Adrenal gland (tissue), 12 donors: ENCODE results near the gene TGFA. TPM values are rescaled to one million over a fixed set of nuclear protein-coding genes. Genes with fewer than 3 reads are reported as not detected.

ENCODE experiments used
- DNase-seq, 7 donors: peaks; one replicate each; pipeline ENCODE4 v3.0.0-alpha.2; 2019 to 2020
- H3K27ac ChIP-seq, 5 donors: fragments of 200-600 bp; sonication (generic) in 4 of 5; 1 replicate in 3 of 5; 2 replicates in 2 of 5; pipeline versions ENCODE4 v1.5.1 to v1.8.0; 2016 to 2020; ENCODE audit warnings: mild to moderate bottlenecking in 1 of 5
- H3K27me3 ChIP-seq: fragments of 200-600 bp; 2 replicates; pipeline ENCODE4 v1.8.0; 2021
- H3K36me3 ChIP-seq, 2 donors: fragments of 200-600 bp; replicated peaks in 1 of 2; 1 replicate in 1 of 2; 2 replicates in 1 of 2; pipeline versions ENCODE4 v1.5.1 to v1.8.0; 2018 to 2022
- H3K4me1 ChIP-seq, 2 donors: fragments of 200-600 bp; replicated peaks in 1 of 2; 1 replicate in 1 of 2; 2 replicates in 1 of 2; pipeline versions ENCODE4 v1.5.1 to v1.8.0; 2018 to 2021
- H3K4me3 ChIP-seq, 4 donors: fragments of 200-600 bp; sonication (generic) in 3 of 4; one replicate each; pipeline ENCODE4 v1.5.1; 2016 to 2018
- H3K9me3 ChIP-seq, 3 donors: fragments of 200-600 bp; sonication (generic) in 1 of 3; replicated peaks in 1 of 3; 1 replicate in 2 of 3; 2 replicates in 1 of 3; pipeline versions ENCODE4 v1.5.1 to v1.8.0; 2016 to 2021
- POLR2A ChIP-seq, 2 donors: fragments of 450-650 bp; IDR thresholded peaks; one replicate each; pipeline ENCODE4 v1.6.1; 2017; ENCODE audit warnings: antibody characterized with exemption in 2 of 2, mild to moderate bottlenecking in 2 of 2, moderate library complexity in 1 of 2
- WGBS, 4 donors: extraction: QIAGEN DNeasy Blood & Tissue Kit in 2 of 4; methylation state at CpG; one replicate each; pipeline versions ENCODE4 v1.1.5 to v1.1.7; 2013 to 2017; 5-methylcytosine and 5-hydroxymethylcytosine counted together
- intact Hi-C, 2 donors: fragments of 100-400 bp; cut with DNase I; formaldehyde crosslinking; loops; one replicate each; pipeline versions ENCODE4 v1.14.1 to v1.15.0; 2022 to 2023
- polyA plus RNA-seq, 3 donors: library from polyadenylated mRNA; stranded (reverse); fragments of 200-250 nt in 2 of 3; fragments of 350-450 nt in 1 of 3; fragmentation: Illumina TruSeq in 1 of 3; extraction: RNeasy Lipid Tissue Mini Kit (QIAGEN cat#74804) in 1 of 3; gene quantifications; one replicate each; pipeline ENCODE4 v1.2.3, GENCODE V29; 2013 to 2014
- total RNA-seq, 9 donors: library from RNA; depleted of rRNA in 4 of 9; stranded (reverse); fragments of >200 nt in 4 of 9; fragments of 120-200 nt in 1 of 9; fragmentation: NEBNext Ultra II Directional in 1 of 9; extraction: Animal tissue kit (Norgen Biotek cat#: 25700) in 1 of 9; gene quantifications; one replicate each; pipeline versions ENCODE4 v1.1.0 to v1.2.4, GENCODE V29; 2013 to 2023
- TF ChIP-seq, protein P1 (sequence below), 6 experiments: fragments of 450-650 bp in 4 of 6; fragments of 200-600 bp in 2 of 6; sonication (generic) in 1 of 6; IDR thresholded peaks; 1 replicate in 5 of 6; 2 replicates in 1 of 6; pipeline versions ENCODE4 v1.5.1 to v1.8.0; 2016 to 2021; ENCODE audit warnings: antibody characterized with exemption in 6 of 6, mild to moderate bottlenecking in 2 of 6, moderate library complexity in 1 of 6
- donor health status: healthy with polysubstance abuse.
- donor health status: Bipolar disorder and iron deficiency.
- donor health status: DM: yes; HTN: yes; CAD: no.
- donor health status: DM: no; HTN: no; CAD: no.
- donor health status: DM: no; HTN: no; CAD: no.
- donor health status: DM: yes; HTN: yes; CAD: no.

Gene TGFA
- total and polyA plus RNA-seq, 12 donors: 0.11 to 8.2 (median 0.75) TPM

DNA sequence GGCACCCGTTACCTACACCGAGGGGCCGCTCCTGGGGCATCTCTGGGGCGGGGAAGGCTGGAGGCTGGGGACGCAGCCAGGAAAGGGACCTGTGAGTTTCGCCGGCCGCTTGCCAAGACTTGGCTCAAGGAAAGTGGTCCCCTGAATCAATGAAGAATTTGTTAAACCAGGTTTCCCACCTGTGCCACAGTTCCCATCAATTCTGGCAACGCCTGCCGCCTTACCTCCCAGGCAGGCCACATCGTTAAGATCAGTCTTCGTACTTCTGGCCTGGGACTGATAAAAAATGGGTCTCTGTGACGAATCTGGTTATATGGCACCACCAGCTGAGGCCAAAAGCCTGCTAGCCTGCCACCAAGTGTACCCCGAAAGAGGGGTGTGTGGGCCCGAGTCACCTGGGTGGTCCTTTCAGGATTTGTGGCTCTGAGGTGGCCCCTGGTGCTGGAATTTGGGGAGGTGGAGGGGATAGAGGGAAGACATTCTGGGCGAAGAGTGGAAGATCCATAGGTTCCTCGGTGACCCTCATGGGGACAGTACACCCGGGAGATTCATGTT is 789 bp upstream of the TGFA start:
- 28 to 53% (median 32%) methylated on average over 9 to 18 of the region's 18 CpGs for WGBS, 4 donors
- Histone ChIP-seq H3K9me3 (no peaks in the 10 kb centered on the region), H3K4me3 (peak overlapping the region in 2 of 4 donors; percentile 63 to 65), H3K4me1 (peaks cover 0 to 16% of the 10 kb centered on the region in 2 donors), H3K27me3 (peaks cover 15% of the 10 kb centered on the region), H3K27ac (peak overlapping the region in 1 of 5 donors; percentile 45), H3K36me3 (no peaks in the 10 kb centered on the region)
- intact Hi-C loops: no loop called here
- TF ChIP-seq POLR2A (IDR thresholded peaks at IDR 0.05): no peak
- TF ChIP-seq, protein P1, sequence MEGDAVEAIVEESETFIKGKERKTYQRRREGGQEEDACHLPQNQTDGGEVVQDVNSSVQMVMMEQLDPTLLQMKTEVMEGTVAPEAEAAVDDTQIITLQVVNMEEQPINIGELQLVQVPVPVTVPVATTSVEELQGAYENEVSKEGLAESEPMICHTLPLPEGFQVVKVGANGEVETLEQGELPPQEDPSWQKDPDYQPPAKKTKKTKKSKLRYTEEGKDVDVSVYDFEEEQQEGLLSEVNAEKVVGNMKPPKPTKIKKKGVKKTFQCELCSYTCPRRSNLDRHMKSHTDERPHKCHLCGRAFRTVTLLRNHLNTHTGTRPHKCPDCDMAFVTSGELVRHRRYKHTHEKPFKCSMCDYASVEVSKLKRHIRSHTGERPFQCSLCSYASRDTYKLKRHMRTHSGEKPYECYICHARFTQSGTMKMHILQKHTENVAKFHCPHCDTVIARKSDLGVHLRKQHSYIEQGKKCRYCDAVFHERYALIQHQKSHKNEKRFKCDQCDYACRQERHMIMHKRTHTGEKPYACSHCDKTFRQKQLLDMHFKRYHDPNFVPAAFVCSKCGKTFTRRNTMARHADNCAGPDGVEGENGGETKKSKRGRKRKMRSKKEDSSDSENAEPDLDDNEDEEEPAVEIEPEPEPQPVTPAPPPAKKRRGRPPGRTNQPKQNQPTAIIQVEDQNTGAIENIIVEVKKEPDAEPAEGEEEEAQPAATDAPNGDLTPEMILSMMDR (IDR thresholded peaks at IDR 0.05): peak in 1 of 6 experiments; percentile 48
- DNase-seq: no peak

GRCh38 chr2:70553334-70553583 is 367 bp downstream of the TGFA start:
- peak overlapping the region in 1 of 5 donors; percentile 45 for H3K27ac ChIP-seq
- H3K4me3 ChIP-seq: peak overlapping the region in 2 of 4 donors; percentile 63 to 65
- intact Hi-C loops: no loop called here
- H3K9me3 ChIP-seq: no peaks in the 10 kb centered on the region
- H3K27me3 ChIP-seq: peaks cover 24% of the 10 kb centered on the region
- peak in 1 of 7 donors; percentile 17 for DNase-seq
- no peak for TF ChIP-seq POLR2A (IDR thresholded peaks at IDR 0.05)
- TF ChIP-seq, protein P1 (IDR thresholded peaks at IDR 0.05): no peak
- H3K4me1 ChIP-seq: peaks cover 0 to 16% of the 10 kb centered on the region in 2 donors
- no peaks in the 10 kb centered on the region for H3K36me3 ChIP-seq
- WGBS, 4 donors: 0 to 4% (median 1%) methylated on average over 2 to 18 of the region's 18 CpGs

GRCh38 chr2:70552501-70553333 is 909 bp downstream of the TGFA start:
- Histone ChIP-seq H3K4me3 (peak overlapping the region in 2 of 4 donors; percentile 63 to 65), H3K4me1 (peaks cover 0 to 16% of the 10 kb centered on the region in 2 donors), H3K27me3 (peaks cover 24% of the 10 kb centered on the region), H3K36me3 (no peaks in the 10 kb centered on the region), H3K27ac (no peak overlapping the region), H3K9me3 (no peaks in the 10 kb centered on the region)
- WGBS, 4 donors: 2 to 3% (median 2%) methylated on average over 36 to 45 of the region's 45 CpGs
- TF ChIP-seq, protein P1 (IDR thresholded peaks at IDR 0.05): no peak
- no peak for TF ChIP-seq POLR2A (IDR thresholded peaks at IDR 0.05)
- DNase-seq: no peak
- intact Hi-C loops: no loop called here

GRCh38 chr2:70551167-70551566 is 2.5 kb downstream of the TGFA start:
- no peaks in the 10 kb centered on the region for H3K9me3 ChIP-seq
- peaks cover 0 to 16% of the 10 kb centered on the region in 2 donors for H3K4me1 ChIP-seq
- WGBS, 4 donors: 49 to 64% (median 51%) methylated on average over 7 of the region's 7 CpGs
- no peak overlapping the region for H3K27ac ChIP-seq
- DNase-seq: no peak
- no peak for TF ChIP-seq POLR2A (IDR thresholded peaks at IDR 0.05)
- TF ChIP-seq, protein P1 (IDR thresholded peaks at IDR 0.05): no peak
- H3K27me3 ChIP-seq: peaks cover 24% of the 10 kb centered on the region
- H3K36me3 ChIP-seq: no peaks in the 10 kb centered on the region
- no peak overlapping the region for H3K4me3 ChIP-seq
- intact Hi-C loops: no loop called here
